Kidney epithelial cell (primary cell): ENCODE measurements around the gene STRIP1. TPM values are rescaled to one million over a fixed set of nuclear protein-coding genes. Genes with fewer than 3 reads are reported as not detected.

Experiments
- DNase-seq: peaks from one replicate; pipeline ENCODE4 v3.0.0-alpha.2; 2010; ENCODE audit warnings: low read depth
- H3K27me3 ChIP-seq: 2 replicates; pipeline ENCODE4 v1.6.0; 2011; ENCODE audit warnings: low read length; ENCODE audit not compliant: control insufficient read depth, insufficient read depth
- H3K36me3 ChIP-seq: 2 replicates; pipeline ENCODE4 v1.5.1; 2011; ENCODE audit warnings: low read length; ENCODE audit not compliant: control insufficient read depth, insufficient read depth
- H3K4me3 ChIP-seq: 2 replicates; pipeline ENCODE4 v1.5.1; 2011; ENCODE audit warnings: low read depth, mild to moderate bottlenecking, control low read depth, low read length
- total RNA-seq: library from RNA; depleted of rRNA; stranded (reverse); fragments of >200 nt; gene quantifications from 2 replicates; pipeline ENCODE4 v1.2.3, GENCODE V29; 2015
- TF ChIP-seq, protein P1 (sequence below): IDR thresholded peaks from 2 replicates; pipeline ENCODE4 v1.5.1; 2011; ENCODE audit warnings: mild to moderate bottlenecking, moderate library complexity, low read length, control low read depth, inconsistent platforms; ENCODE audit not compliant: insufficient read depth, poor library complexity, severe bottlenecking

STRIP1 gene
- total RNA-seq, 1 donor from 2014 or later = 41.0 TPM

DNA sequence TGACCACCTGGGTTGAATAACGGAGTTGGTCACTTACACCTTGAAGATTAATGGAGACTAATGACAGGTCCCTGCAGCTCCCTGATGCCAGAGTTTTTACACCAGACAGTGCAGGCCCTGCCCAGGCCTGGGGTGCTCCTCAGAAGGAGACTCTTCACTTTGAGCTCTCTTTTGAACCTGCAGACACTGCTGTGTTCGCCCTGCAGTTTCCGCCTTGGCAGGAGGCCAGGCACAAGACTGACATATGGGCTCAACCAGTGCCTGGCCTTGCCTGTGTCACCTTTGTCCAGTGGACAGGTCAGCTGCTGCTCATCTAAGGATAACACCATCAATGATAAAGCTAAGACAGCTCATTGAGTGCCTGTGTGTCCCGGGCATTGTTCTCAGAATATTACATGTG, 5.2 kb downstream of the STRIP1 start:
- TF ChIP-seq, protein P1, sequence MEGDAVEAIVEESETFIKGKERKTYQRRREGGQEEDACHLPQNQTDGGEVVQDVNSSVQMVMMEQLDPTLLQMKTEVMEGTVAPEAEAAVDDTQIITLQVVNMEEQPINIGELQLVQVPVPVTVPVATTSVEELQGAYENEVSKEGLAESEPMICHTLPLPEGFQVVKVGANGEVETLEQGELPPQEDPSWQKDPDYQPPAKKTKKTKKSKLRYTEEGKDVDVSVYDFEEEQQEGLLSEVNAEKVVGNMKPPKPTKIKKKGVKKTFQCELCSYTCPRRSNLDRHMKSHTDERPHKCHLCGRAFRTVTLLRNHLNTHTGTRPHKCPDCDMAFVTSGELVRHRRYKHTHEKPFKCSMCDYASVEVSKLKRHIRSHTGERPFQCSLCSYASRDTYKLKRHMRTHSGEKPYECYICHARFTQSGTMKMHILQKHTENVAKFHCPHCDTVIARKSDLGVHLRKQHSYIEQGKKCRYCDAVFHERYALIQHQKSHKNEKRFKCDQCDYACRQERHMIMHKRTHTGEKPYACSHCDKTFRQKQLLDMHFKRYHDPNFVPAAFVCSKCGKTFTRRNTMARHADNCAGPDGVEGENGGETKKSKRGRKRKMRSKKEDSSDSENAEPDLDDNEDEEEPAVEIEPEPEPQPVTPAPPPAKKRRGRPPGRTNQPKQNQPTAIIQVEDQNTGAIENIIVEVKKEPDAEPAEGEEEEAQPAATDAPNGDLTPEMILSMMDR = no peak
- H3K4me3 ChIP-seq = no peak overlapping the region
- no peak for DNase-seq
- peaks cover 8% of the 10 kb centered on the region for H3K36me3 ChIP-seq
- H3K27me3 ChIP-seq = no peaks in the 10 kb centered on the region

DNA sequence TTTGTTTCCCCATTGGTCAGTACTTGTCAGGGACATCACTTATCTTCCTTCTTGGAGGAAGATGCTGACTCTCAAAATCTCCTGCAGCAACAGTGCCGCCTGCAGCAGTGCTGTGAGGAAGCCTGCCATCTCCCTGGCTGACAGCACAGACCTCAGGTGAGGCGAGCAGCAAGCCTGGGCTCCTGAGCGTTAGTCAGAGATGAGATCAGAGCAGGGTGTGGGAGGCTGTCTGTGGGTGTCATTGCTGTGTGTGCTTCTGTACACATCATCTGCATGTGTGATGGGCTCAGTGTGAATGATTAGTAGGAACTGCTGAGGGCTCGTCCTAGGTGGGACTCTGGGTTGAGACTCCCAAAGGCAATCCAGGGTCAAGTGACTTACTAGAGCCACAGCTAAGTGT, 6.1 kb downstream of the STRIP1 start:
- no peak for DNase-seq
- no peaks in the 10 kb centered on the region for H3K27me3 ChIP-seq
- TF ChIP-seq, protein P1 = no peak
- H3K4me3 ChIP-seq = no peak overlapping the region
- peaks cover 8% of the 10 kb centered on the region for H3K36me3 ChIP-seq

DNA sequence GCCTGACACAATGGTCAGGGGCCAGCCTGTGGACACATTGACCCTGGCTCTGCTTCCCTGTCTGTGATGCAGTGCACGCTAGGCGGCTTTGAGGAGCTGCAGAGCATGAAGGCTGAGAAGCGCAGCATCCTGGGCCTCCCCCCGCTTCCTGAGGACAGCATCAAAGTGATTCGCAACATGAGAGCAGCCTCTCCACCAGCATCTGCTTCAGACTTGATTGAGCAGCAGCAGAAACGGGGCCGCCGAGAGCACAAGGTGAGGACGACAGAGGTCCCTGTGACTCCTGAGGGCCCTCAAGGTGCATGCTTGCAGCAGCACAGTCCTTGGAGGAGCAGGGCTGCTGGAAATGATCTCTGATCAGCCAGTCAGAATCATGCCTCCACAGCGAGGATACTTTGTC, 8.6 kb downstream of the STRIP1 start:
- Histone ChIP-seq H3K27me3 (no peaks in the 10 kb centered on the region), H3K36me3 (peaks cover 13% of the 10 kb centered on the region), H3K4me3 (no peak overlapping the region)
- TF ChIP-seq, protein P1 = no peak
- DNase-seq = no peak

DNA sequence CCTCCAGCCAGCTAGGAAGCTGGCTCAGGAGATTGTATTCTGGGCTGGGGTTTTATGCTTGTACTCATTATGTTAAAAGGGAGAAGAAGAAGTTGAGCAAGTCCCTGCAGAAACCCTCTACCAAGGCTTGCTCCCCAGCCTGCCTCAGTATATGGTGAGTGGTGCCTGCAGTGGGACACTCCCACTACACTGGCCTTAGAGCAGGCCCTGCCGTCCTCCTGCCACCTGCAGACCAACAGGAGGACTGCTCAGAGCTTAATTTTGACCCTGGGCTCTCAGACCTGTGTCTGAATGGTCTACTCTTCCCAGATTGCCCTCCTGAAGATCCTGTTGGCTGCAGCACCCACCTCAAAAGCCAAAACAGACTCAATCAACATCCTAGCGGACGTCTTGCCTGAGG, 13.0 kb downstream of the STRIP1 start:
- peaks cover 9% of the 10 kb centered on the region for H3K36me3 ChIP-seq
- no peak overlapping the region for H3K4me3 ChIP-seq
- DNase-seq = no peak
- no peaks in the 10 kb centered on the region for H3K27me3 ChIP-seq
- TF ChIP-seq, protein P1 = no peak

DNA sequence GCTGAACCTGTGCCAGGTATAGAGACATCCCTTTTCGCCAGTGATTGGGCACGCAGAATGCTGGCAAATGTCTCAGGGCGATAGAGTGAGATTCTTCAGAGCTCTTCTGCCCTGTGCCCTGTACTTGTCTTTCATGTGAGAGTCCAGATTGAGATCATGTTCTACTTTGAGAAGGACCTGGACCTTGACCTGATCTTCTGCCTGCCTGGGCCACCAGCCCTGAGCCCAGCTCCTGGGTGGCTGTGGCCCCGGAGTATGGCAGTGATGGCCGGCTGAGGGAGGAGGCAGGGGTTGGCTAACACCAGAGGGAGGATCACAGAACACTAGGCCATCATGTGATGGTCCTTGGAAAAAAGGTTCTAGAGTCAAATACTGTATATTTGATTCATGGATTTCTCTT, 13.8 kb downstream of the STRIP1 start:
- no peak overlapping the region for H3K4me3 ChIP-seq
- no peaks in the 10 kb centered on the region for H3K27me3 ChIP-seq
- TF ChIP-seq, protein P1 = no peak
- DNase-seq = no peak
- H3K36me3 ChIP-seq = peaks cover 9% of the 10 kb centered on the region

DNA sequence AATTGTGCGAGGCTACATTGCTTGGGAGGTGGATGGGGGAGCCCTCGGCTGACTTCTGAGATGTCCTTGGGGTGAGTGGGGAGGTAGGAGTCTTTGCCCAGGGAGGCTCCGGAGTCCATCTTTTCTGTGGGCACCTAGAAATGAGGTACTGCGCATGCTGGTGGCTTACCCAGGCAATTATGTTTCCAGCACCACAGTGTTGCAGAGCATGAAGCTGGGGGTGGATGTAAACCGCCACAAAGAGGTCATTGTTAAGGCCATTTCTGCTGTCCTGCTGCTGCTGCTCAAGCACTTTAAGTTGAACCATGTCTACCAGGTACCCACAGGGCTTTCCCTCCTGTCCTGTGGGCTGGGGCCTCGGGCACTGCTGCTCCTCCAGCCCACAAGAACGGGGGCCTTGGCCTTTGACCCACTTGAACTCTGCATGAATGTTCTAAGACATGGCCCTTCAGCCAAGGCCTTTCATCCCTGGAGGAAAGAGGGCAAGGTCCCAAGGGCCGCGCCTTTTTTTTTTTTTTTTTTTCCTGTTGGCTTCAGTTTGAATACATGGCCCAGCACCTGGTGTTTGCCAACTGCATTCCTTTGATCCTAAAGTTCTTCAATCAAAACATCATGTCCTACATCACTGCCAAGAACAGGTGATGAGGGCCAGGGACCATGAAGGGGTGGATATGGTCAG, 14.6 kb downstream of the STRIP1 start:
- Histone ChIP-seq H3K27me3 (no peaks in the 10 kb centered on the region), H3K4me3 (no peak overlapping the region), H3K36me3 (peaks cover 11% of the 10 kb centered on the region)
- DNase-seq = no peak
- TF ChIP-seq, protein P1 = no peak
